Lung (tissue), 16 donors: Measurements from ENCODE around the gene CBX4. TPM values are rescaled to one million over a fixed set of nuclear protein-coding genes. Genes with fewer than 3 reads are reported as not detected.

Source experiments
- ATAC-seq: fragments of 200-7000 bp; cut with Tn5 transposase; one replicate; pipeline ENCODE4 v1.9.1; 2020; ENCODE audit warnings: moderate number of reproducible peaks; ENCODE audit not compliant: insufficient read depth, low FRiP score
- DNase-seq, 3 donors: peaks; one replicate each; pipeline ENCODE4 v3.0.0-alpha.2; 2013 to 2017
- H3K27ac ChIP-seq, 2 donors: one replicate each; pipeline ENCODE4 v1.5.1; 2013; ENCODE audit warnings: mild to moderate bottlenecking in 2 of 2, moderate library complexity in 2 of 2, control low read depth in 1 of 2, inconsistent platforms in 1 of 2, low read depth in 1 of 2, low read length in 1 of 2
- H3K27me3 ChIP-seq, 3 donors: one replicate each; pipeline ENCODE4 v1.5.1; 2013; ENCODE audit warnings: low read length in 2 of 3; ENCODE audit not compliant: control insufficient read depth in 3 of 3, insufficient read depth in 3 of 3
- H3K36me3 ChIP-seq, 4 donors: one replicate each; pipeline ENCODE4 v1.5.1; 2013; ENCODE audit warnings: low read length in 4 of 4, mild to moderate bottlenecking in 1 of 4, moderate library complexity in 1 of 4; ENCODE audit not compliant: control insufficient read depth in 4 of 4, insufficient read depth in 4 of 4
- H3K4me1 ChIP-seq, 5 donors: one replicate each; pipeline ENCODE4 v1.5.1; 2013; ENCODE audit warnings: low read length in 5 of 5, mild to moderate bottlenecking in 2 of 5, moderate library complexity in 1 of 5; ENCODE audit not compliant: control insufficient read depth in 5 of 5, insufficient read depth in 5 of 5
- H3K4me3 ChIP-seq: one replicate; pipeline ENCODE4 v1.5.1; 2013; ENCODE audit warnings: mild to moderate bottlenecking, control low read depth, moderate library complexity
- H3K9ac ChIP-seq, 2 donors: one replicate each; pipeline ENCODE4 v1.5.1; 2013; ENCODE audit warnings: low read length in 2 of 2, control low read depth in 1 of 2; ENCODE audit not compliant: insufficient read depth in 1 of 2
- H3K9me3 ChIP-seq, 4 donors: one replicate each; pipeline ENCODE4 v1.5.1; 2013; ENCODE audit warnings: low read length in 3 of 4, mild to moderate bottlenecking in 1 of 4, moderate library complexity in 1 of 4; ENCODE audit not compliant: control insufficient read depth in 4 of 4, insufficient read depth in 3 of 4
- WGBS, 2 donors: extraction: QIAGEN DNeasy Blood & Tissue Kit; methylation state at CpG; one replicate each; pipeline ENCODE4 v1.1.7; 2013; 5-methylcytosine and 5-hydroxymethylcytosine counted together
- long read RNA-seq, 5 donors: transcript quantifications; one replicate each; lab custom pipeline, GENCODE V29; 2026
- polyA plus RNA-seq, 2 donors: library from polyadenylated mRNA; stranded (reverse); fragments of 200-250 nt; gene quantifications; one replicate each; pipeline ENCODE4 v1.2.1, GENCODE V29; 2013
- total RNA-seq, 2 donors: library from RNA; depleted of rRNA in 1 of 2; stranded (reverse); fragments of >200 nt in 1 of 2; gene quantifications; one replicate each; pipeline ENCODE4 v1.2.1, GENCODE V29; 2014 to 2021
- TF ChIP-seq, protein P1 (sequence below): IDR thresholded peaks from 2 replicates; pipeline ENCODE4 v1.5.1; 2012; ENCODE audit warnings: mild to moderate bottlenecking; ENCODE audit errors: control extremely low read depth, extremely low read depth
- donor health status: control.
- donor health status: control.
- donor health status: Bipolar disorder and iron deficiency.
- donor health status: healthy.
- donor health status: DM: yes; HTN: yes; CAD: no.

The CBX4 gene
- total RNA-seq (10 to 100 TPM; 18.2 to 32.0 TPM), polyA plus RNA-seq (10 to 100 TPM; 12.8 to 16.7 TPM)
- long read RNA-seq, donor 1, transcript CBX4-201 (5 exons, 2,664 nt) = major isoform, 15 of 15 reads
- long read RNA-seq, donor 1, partial matches to known transcripts = 0 of 15 reads
- long read RNA-seq, donor 1, other reads (novel, unspliced or antisense) = 0 of 15 reads
- long read RNA-seq, donor 2, transcript CBX4-201 (5 exons, 2,664 nt) = major isoform, 5 of 5 reads
- long read RNA-seq, donor 2, partial matches to known transcripts = 0 of 5 reads
- long read RNA-seq, donor 2, other reads (novel, unspliced or antisense) = 0 of 5 reads
- long read RNA-seq, donor 3, partial matches to known transcripts = 0 of 4 reads
- long read RNA-seq, donor 3, other reads (novel, unspliced or antisense) = 0 of 4 reads
- long read RNA-seq, donor 4, transcript CBX4-201 (5 exons, 2,664 nt) = major isoform, 6 of 6 reads
- long read RNA-seq, donor 4, partial matches to known transcripts = 0 of 6 reads
- long read RNA-seq, donor 4, other reads (novel, unspliced or antisense) = 0 of 6 reads
- long read RNA-seq, donor 5, transcript CBX4-201 (5 exons, 2,664 nt) = major isoform, 12 of 12 reads
- long read RNA-seq, donor 5, partial matches to known transcripts = 0 of 12 reads
- long read RNA-seq, donor 5, other reads (novel, unspliced or antisense) = 0 of 12 reads

- H3K4me1 ChIP-seq = peaks cover 3 to 55% (median 31%) of the 10 kb centered on the region in 5 donors
- peaks cover 0 to 36% (median 27%) of the 10 kb centered on the region in 3 donors for H3K27me3 ChIP-seq
- ATAC-seq (peak; percentile 68), DNase-seq (peak; percentile 95 to 97 (median 96))
- TF ChIP-seq, protein P1, sequence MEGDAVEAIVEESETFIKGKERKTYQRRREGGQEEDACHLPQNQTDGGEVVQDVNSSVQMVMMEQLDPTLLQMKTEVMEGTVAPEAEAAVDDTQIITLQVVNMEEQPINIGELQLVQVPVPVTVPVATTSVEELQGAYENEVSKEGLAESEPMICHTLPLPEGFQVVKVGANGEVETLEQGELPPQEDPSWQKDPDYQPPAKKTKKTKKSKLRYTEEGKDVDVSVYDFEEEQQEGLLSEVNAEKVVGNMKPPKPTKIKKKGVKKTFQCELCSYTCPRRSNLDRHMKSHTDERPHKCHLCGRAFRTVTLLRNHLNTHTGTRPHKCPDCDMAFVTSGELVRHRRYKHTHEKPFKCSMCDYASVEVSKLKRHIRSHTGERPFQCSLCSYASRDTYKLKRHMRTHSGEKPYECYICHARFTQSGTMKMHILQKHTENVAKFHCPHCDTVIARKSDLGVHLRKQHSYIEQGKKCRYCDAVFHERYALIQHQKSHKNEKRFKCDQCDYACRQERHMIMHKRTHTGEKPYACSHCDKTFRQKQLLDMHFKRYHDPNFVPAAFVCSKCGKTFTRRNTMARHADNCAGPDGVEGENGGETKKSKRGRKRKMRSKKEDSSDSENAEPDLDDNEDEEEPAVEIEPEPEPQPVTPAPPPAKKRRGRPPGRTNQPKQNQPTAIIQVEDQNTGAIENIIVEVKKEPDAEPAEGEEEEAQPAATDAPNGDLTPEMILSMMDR = peak; percentile 7
- H3K9ac ChIP-seq = peak within 1 kb of the TSS in 1 of 2 donors; percentile 86
- H3K27ac ChIP-seq = peak within 1 kb of the TSS; percentile 88 to 96
- 1% methylated on average over 52 to 102 of the region's 103 CpGs for WGBS, 2 donors
- peaks cover 0 to 12% (median 3%) of the 10 kb centered on the region in 4 donors for H3K36me3 ChIP-seq
- peak within 1 kb of the TSS; percentile 73 for H3K4me3 ChIP-seq
- H3K9me3 ChIP-seq = peaks cover 0 to 4% (median 0%) of the 10 kb centered on the region in 4 donors
Observed at GRCh38 chr17:79839356-79840268, at the start of gene CBX4. CBX4 (minus strand) TSS chr17:79839440; CDS start chr17:79839251, 189 bp downstream.

- Histone ChIP-seq H3K9ac (no peak overlapping the region), H3K4me3 (no peak overlapping the region), H3K27me3 (no peaks in the 10 kb centered on the region), H3K27ac (no peak overlapping the region), H3K4me1 (peaks cover 0 to 24% (median 0%) of the 10 kb centered on the region in 5 donors), H3K9me3 (no peaks in the 10 kb centered on the region), H3K36me3 (no peaks in the 10 kb centered on the region)
- 92 to 95% methylated on average over 17 of the region's 17 CpGs for WGBS, 2 donors
- DNase-seq (no peak), ATAC-seq (no peak)
- TF ChIP-seq, protein P1 = no peak
Observed at GRCh38 chr17:79888009-79888540, 48.8 kb upstream of the CBX4 start.

- H3K36me3 ChIP-seq = no peaks in the 10 kb centered on the region
- DNase-seq = no peak
- H3K27ac ChIP-seq = no peak overlapping the region
- H3K4me3 ChIP-seq = no peak overlapping the region
- H3K4me1 ChIP-seq = peaks cover 0 to 18% (median 0%) of the 10 kb centered on the region in 5 donors
- H3K9ac ChIP-seq = no peak overlapping the region
- TF ChIP-seq, protein P1 = no peak
- no peaks in the 10 kb centered on the region for H3K27me3 ChIP-seq
- WGBS, 2 donors = 86 to 89% methylated on average over 14 of the region's 14 CpGs
- H3K9me3 ChIP-seq = no peaks in the 10 kb centered on the region
- ATAC-seq = no peak
Observed at GRCh38 chr17:79887451-79887991, 48.3 kb upstream of the CBX4 start.
